IPS DF 4.7 (cell line): ENCODE results near the gene ADRB1.

Experiments
- DNase-seq: peaks from one replicate; pipeline ENCODE4 v3.0.0-alpha.2; 2013; ENCODE audit warnings: low spot score; ENCODE audit errors: extremely low read depth

ADRB1 gene

GRCh38 chr10:114026189-114027040 lies 17.3 kb upstream of the ADRB1 start:
- no peak for DNase-seq

DNA sequence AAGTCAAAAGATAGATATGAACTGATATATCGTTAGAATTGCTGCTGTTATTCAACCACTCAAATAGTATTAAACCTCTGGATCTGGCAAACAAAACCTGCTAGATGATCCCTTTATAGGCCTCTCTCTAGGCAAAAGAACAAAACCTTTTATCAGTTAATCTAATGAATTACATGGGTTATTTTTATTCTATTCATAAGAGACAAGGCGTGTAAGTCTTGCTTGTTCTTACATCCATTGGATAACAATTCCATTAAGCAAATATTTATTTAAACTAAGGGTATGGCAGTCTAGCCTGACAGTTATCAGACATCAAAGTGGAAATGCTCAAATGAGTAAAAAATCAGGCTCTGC lies 16.6 kb upstream of the ADRB1 start:
- DNase-seq, result no peak

DNA sequence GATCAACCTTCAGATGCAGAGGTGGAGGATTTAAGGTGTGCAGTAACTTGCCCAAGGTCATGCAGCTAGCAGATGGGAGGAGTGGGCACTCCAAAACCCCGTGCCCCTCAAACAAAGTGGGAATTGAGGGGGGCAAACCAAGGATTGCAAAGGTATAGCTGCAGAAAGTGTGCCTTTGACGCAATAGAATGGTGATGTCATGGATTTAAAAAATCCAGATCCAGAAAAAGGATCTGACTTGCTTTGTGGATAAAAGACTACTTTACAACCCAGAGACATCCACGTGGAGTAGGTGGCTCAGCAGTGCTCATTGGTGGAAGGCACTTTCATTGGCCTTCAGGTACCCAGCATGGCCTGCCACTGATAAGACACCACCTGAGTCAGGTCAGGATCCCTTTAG lies 15.7 kb upstream of the ADRB1 start:
- DNase-seq, result no peak

DNA sequence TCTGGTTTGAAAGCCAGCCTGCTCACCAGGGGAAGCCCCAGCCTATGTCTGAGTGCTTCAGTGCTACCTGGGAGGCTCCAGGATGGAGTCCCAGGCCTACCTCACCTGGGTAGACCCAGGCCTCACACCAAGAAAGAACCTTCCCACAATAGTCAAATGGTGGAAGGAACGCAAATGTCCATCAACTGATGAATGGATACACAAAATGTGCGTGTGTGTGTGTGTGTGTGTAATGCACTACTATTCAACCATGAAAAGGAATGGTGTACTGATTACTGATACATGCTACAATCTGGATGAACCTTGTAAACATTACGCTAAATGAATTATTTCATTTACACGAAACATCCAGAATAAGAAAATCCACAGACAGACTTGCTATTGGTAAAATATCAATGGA lies 15.2 kb upstream of the ADRB1 start:
- DNase-seq, result no peak

DNA sequence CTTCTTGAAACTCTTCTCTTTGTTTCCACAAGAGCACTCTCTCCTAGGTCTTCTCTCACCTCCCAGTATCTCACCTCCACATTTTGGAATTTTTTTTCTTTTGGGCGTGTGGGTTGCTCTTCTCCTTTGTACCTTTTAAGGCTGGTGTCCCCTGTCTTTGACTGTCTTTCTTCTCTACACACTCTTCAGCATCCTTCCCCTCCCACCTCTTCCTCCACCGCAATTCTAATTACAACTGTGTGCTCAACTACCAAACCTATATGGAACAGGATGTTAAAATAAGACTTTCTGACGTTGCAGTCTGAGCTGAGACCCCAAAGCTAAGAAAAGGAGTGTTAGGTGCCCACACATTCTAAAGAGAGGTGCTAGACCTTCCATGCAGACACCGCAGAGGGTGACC lies 14.0 kb upstream of the ADRB1 start:
- DNase-seq, result no peak

- DNase-seq, result no peak
Measured at GRCh38 chr10:114030140-114030539, 13.5 kb upstream of the ADRB1 start.

GRCh38 chr10:114031073-114031972 lies 12.3 kb upstream of the ADRB1 start:
- DNase-seq, result no peak

DNA sequence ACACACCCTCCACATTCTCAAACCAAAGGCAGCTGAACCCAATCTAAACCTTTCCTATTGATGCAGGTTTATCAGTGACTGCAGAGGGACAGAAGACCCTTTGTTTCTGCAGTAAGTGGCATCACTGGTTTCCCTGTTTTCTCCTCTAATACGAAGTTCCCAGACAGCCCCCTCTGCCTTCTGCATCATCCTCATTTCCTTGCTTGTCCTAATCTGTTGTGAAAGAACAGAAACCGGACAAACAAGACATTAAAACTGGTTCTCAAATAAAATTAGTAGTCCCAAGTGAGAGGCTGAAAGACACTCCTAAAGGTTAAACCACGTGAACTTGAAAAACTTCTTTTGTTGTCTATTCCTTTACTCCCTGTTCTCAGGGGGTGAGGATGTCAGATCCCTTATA lies 10.1 kb upstream of the ADRB1 start:
- no peak for DNase-seq

DNA sequence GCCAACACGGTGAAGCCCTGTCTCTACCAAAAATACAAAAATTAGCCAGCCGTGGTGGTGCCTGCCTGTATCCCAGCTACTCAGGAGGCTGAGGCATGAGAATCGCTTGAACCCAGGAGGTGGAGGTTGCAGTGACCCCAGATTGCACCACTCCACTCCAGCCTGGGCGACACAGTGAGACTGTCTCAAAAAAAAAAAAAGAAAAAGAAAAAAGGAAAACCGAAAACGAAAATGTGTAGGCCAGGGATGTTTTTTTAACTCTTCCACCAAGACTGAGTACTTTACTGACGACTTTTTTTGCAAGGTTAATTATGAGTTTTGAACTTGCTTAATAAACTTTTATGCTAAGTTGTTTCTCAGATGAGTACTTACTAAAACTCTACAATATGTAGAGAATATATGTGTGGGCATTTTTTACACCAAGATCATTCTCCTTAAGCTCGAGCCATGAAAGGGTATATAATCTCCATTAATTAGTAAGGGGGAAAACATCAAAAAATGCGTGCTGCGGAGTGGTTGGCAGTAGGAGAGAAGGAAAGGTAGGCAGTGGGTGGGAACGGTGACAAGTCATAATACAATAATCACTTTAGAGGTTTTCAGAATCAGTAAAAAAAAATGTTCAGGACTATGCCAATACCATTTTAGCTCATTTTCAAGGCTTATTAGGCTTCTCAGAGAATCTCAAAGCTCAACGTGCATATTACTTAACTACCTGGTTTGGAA lies 8.6 kb upstream of the ADRB1 start:
- no peak for DNase-seq

GRCh38 chr10:114035791-114036190 lies 7.9 kb upstream of the ADRB1 start:
- no peak for DNase-seq

- DNase-seq, result no peak
Measured at GRCh38 chr10:114038819-114039218, 4.8 kb upstream of the ADRB1 start.

DNA sequence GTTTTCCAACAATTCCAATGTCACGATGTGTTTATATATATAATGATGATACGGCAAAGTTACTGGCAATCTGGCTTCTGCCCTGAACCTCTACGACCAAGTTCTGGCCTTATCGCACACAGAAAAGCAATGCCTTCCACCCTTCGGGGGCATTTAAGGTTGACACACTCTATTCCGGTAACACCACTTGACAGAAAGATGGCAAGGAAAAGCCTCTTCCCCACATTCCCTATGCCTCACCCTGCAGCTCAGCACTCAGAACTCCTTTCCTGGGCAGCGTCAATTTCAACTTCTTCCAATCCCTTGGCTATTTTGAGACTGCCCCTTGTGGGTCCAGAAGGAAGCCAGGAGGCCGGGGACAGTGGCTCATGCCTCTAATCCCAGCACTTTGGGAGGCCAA lies 2.5 kb upstream of the ADRB1 start:
- no peak for DNase-seq

DNA sequence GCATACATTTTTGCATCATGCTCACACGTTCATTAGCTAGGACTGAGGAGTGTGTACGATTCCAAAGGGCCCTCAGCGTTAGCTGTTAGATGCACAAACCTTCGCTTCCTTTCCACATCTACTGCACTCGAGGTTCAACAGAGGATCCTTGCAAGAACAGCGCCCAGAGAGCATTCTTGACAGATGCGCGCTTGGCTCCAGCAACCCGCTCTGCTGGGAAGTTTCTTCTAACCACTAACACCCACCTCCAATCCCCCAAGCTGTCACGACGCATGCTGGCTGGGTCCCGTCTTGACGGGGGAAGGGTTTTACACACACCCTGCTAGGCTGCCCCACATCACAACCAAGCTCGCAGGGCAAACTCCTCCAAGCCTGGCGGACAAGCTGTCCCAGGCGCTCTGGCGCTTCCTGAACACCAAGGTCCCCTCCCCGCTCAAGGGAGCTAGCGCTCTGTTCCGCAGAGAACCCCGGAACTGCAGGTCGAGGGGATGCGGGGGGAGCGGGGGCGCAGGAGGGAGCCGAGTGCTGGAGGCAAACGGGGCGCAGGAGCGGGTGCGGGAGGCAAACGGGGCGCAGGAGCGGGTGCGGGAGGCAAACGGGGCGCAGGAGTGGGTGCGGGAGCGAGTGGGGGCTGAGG lies 653 bp upstream of the ADRB1 start:
- no peak for DNase-seq

GRCh38 chr10:114044247-114045135 lies 825 bp downstream of the ADRB1 start:
- DNase-seq, result no peak

DNA sequence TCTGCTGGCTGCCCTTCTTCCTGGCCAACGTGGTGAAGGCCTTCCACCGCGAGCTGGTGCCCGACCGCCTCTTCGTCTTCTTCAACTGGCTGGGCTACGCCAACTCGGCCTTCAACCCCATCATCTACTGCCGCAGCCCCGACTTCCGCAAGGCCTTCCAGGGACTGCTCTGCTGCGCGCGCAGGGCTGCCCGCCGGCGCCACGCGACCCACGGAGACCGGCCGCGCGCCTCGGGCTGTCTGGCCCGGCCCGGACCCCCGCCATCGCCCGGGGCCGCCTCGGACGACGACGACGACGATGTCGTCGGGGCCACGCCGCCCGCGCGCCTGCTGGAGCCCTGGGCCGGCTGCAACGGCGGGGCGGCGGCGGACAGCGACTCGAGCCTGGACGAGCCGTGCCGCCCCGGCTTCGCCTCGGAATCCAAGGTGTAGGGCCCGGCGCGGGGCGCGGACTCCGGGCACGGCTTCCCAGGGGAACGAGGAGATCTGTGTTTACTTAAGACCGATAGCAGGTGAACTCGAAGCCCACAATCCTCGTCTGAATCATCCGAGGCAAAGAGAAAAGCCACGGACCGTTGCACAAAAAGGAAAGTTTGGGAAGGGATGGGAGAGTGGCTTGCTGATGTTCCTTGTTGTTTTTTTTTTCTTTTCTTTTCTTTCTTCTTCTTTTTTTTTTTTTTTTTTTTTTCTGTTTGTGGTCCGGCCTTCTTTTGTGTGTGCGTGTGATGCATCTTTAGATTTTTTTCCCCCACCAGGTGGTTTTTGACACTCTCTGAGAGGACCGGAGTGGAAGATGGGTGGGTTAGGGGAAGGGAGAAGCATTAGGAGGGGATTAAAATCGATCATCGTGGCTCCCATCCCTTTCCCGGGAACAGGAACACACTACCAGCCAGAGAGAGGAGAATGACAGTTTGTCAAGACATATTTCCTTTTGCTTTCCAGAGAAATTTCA lies 1.7 kb downstream of the ADRB1 start:
- no peak for DNase-seq

- DNase-seq, result no peak
Measured at GRCh38 chr10:114046087-114046458, 2.4 kb downstream of the ADRB1 start.

GRCh38 chr10:114048472-114048871 lies 4.8 kb downstream of the ADRB1 start:
- DNase-seq, result no peak

DNA sequence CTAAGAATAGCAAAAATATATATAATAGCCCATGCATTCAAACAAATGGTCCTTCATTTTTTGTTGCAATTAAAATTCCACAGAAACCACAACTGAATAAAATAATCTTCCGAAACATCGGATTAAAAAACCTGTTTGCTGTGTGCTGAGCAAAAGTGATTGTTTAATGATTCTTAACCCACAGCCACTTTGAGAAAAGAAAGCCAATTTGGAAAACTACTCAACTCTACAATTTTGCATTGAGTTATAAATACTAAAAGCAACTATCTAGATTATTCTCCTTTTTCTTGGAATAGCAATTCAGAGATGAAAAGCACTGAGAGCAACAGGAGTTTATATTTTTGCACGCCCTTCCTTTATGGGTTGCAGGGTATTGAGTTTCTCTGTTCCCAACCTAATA lies 8.0 kb downstream of the ADRB1 start:
- DNase-seq, result no peak

- no peak for DNase-seq
Measured at GRCh38 chr10:114052255-114052654, 8.6 kb downstream of the ADRB1 start.
